Hepatocyte (in vitro differentiated cells): Measurements from ENCODE around the gene PAK5. TPM values are rescaled to one million over a fixed set of nuclear protein-coding genes. Genes with fewer than 3 reads are reported as not detected.

Source experiments
- DNase-seq: peaks from one replicate; pipeline ENCODE4 v3.0.0-alpha.2; 2016; ENCODE audit warnings: low spot score
- H2AFZ ChIP-seq: fragments of 200-600 bp; sonication (generic); 2 replicates; pipeline ENCODE4 v1.6.0; 2016; ENCODE audit warnings: antibody characterized with exemption, mild to moderate bottlenecking
- H3K27ac ChIP-seq: fragments of 200-600 bp; sonication (generic); 2 replicates; pipeline ENCODE4 v1.5.1; 2016; ENCODE audit warnings: mild to moderate bottlenecking
- H3K27me3 ChIP-seq: fragments of 200-600 bp; sonication (generic); 2 replicates; pipeline ENCODE4 v1.6.1; 2016
- H3K36me3 ChIP-seq: fragments of 200-600 bp; sonication (generic); replicated peaks from 2 replicates; pipeline ENCODE4 v1.5.1; 2016; ENCODE audit warnings: low read depth; ENCODE audit not compliant: insufficient read depth
- H3K4me1 ChIP-seq: fragments of 200-600 bp; sonication (generic); 2 replicates; pipeline ENCODE4 v1.5.1; 2016; ENCODE audit warnings: mild to moderate bottlenecking, moderate library complexity; ENCODE audit not compliant: insufficient read depth
- H3K4me2 ChIP-seq: fragments of 200-600 bp; sonication (generic); 2 replicates; pipeline ENCODE4 v1.6.0; 2016
- H3K4me3 ChIP-seq: fragments of 200-600 bp; sonication (generic); 2 replicates; pipeline ENCODE4 v1.5.1; 2016; ENCODE audit warnings: mild to moderate bottlenecking
- H3K79me2 ChIP-seq: fragments of 200-600 bp; sonication (generic); 2 replicates; pipeline ENCODE4 v1.6.0; 2017; ENCODE audit warnings: mild to moderate bottlenecking
- H3K9me2 ChIP-seq: fragments of 200-600 bp; sonication (generic); replicated peaks from 2 replicates; pipeline ENCODE4 v1.6.0; 2017; ENCODE audit warnings: mild to moderate bottlenecking; ENCODE audit not compliant: insufficient read depth
- H3K9me3 ChIP-seq: fragments of 200-600 bp; sonication (generic); 2 replicates; pipeline ENCODE4 v1.5.1; 2016; ENCODE audit warnings: low read depth, mild to moderate bottlenecking
- H4K20me1 ChIP-seq: fragments of 200-600 bp; sonication (generic); 2 replicates; pipeline ENCODE4 v1.6.0; 2016; ENCODE audit warnings: mild to moderate bottlenecking; ENCODE audit not compliant: insufficient read depth, poor library complexity, severe bottlenecking
- CTCF ChIP-seq: fragments of 200-600 bp; sonication (generic); IDR thresholded peaks from 2 replicates; pipeline ENCODE4 v1.5.1; 2016; ENCODE audit warnings: antibody characterized with exemption, mild to moderate bottlenecking; ENCODE audit not compliant: poor library complexity
- EZH2 ChIP-seq: fragments of 200-600 bp; sonication (generic); IDR thresholded peaks from 2 replicates; pipeline ENCODE4 v1.6.1; 2016; ENCODE audit warnings: antibody characterized with exemption, mild to moderate bottlenecking, borderline replicate concordance
- EZH2phosphoT487 ChIP-seq: fragments of 200-600 bp; sonication (generic); IDR thresholded peaks from one replicate; pipeline ENCODE4 v1.6.1; 2018; ENCODE audit warnings: antibody characterized with exemption, mild to moderate bottlenecking, low read depth, moderate library complexity; ENCODE audit not compliant: unreplicated experiment, severe bottlenecking
- WGBS: methylation state at CpG from one replicate; pipeline ENCODE4 v1.1.6; 2016; ENCODE audit warnings: low lambda C conversion rate; ENCODE audit errors: missing lambda C conversion rate; 5-methylcytosine and 5-hydroxymethylcytosine counted together
- polyA plus RNA-seq: library from polyadenylated mRNA; unstranded; fragments of >200 nt; fragmentation: Nextera tagmentation; extraction: Ambion mirVana; gene quantifications from 2 replicates; pipeline ENCODE4 v1.2.1, GENCODE V29; 2016
- total RNA-seq: library from RNA; depleted of rRNA; stranded (reverse); fragments of >200 nt; gene quantifications from 2 replicates; pipeline ENCODE4 v1.2.3, GENCODE V29; 2014

Gene PAK5
- total and polyA plus RNA-seq, 2 experiments from 2014 or later, result 0.56 to 0.97 TPM

- no peaks in the 10 kb centered on the region for H3K36me3 ChIP-seq
- H3K9me2 ChIP-seq, result no peaks in the 10 kb centered on the region
- H2AFZ ChIP-seq, result no peak overlapping the region
- H3K79me2 ChIP-seq, result no peaks in the 10 kb centered on the region
- H3K27ac ChIP-seq, result no peak overlapping the region
- H4K20me1 ChIP-seq, result no peaks in the 10 kb centered on the region
- H3K4me2 ChIP-seq, result no peak overlapping the region
- no peaks in the 10 kb centered on the region for H3K27me3 ChIP-seq
- 92% methylated on average over 20 of the region's 20 CpGs for WGBS
- H3K9me3 ChIP-seq, result no peaks in the 10 kb centered on the region
- no peaks in the 10 kb centered on the region for H3K4me1 ChIP-seq
- H3K4me3 ChIP-seq, result no peak overlapping the region
- no peak for TF ChIP-seq EZH2phosphoT487
- TF ChIP-seq CTCF, result no peak
- TF ChIP-seq EZH2, result no peak
- DNase-seq, result no peak
Observed at GRCh38 chr20:9565910-9566550, 272.8 kb downstream of the PAK5 start.

- TF ChIP-seq CTCF, result no peak
- no peak for TF ChIP-seq EZH2phosphoT487
- TF ChIP-seq EZH2, result no peak
- Histone ChIP-seq H3K4me3 (no peak overlapping the region), H2AFZ (no peak overlapping the region)
Observed at GRCh38 chr20:9557411-9557810, 281.5 kb downstream of the PAK5 start.

GRCh38 chr20:9555781-9556180, 283.1 kb downstream of the PAK5 start:
- DNase-seq, result peak; percentile 19
- TF ChIP-seq CTCF (no peak), EZH2phosphoT487 (no peak), EZH2 (no peak)
- Histone ChIP-seq H3K9me3 (no peaks in the 10 kb centered on the region), H2AFZ (no peak overlapping the region), H3K27ac (no peak overlapping the region), H3K79me2 (no peaks in the 10 kb centered on the region), H3K9me2 (no peaks in the 10 kb centered on the region), H3K4me1 (no peaks in the 10 kb centered on the region), H3K27me3 (no peaks in the 10 kb centered on the region), H3K36me3 (no peaks in the 10 kb centered on the region), H4K20me1 (no peaks in the 10 kb centered on the region), H3K4me3 (no peak overlapping the region), H3K4me2 (no peak overlapping the region)
- 83% methylated on average over 2 of the region's 2 CpGs for WGBS

More at GRCh38 chr20:9557411-9557810, 281.5 kb downstream of the PAK5 start:
- no peaks in the 10 kb centered on the region for H3K4me1 ChIP-seq
- no peaks in the 10 kb centered on the region for H3K27me3 ChIP-seq
- no peak overlapping the region for H3K4me2 ChIP-seq
- no peak for DNase-seq
- H3K9me3 ChIP-seq, result no peaks in the 10 kb centered on the region
- no peaks in the 10 kb centered on the region for H4K20me1 ChIP-seq
- H3K27ac ChIP-seq, result no peak overlapping the region
- no peaks in the 10 kb centered on the region for H3K9me2 ChIP-seq
- 97% methylated on average over 4 of the region's 4 CpGs for WGBS
- H3K36me3 ChIP-seq, result no peaks in the 10 kb centered on the region
- no peaks in the 10 kb centered on the region for H3K79me2 ChIP-seq
